Inferior parietal cortex (tissue), 1 donor: ENCODE data around the gene NCAM1.

Source experiments
- DNase-seq: peaks from one replicate; pipeline ENCODE4 v3.0.0-alpha.2; 2016; ENCODE audit errors: extremely low spot score

NCAM1 gene

GRCh38 chr11:113131036-113131775 lies 170.0 kb downstream of the NCAM1 start:
- no peak for DNase-seq

GRCh38 chr11:113133071-113133470 lies 171.9 kb downstream of the NCAM1 start:
- DNase-seq: no peak

DNA sequence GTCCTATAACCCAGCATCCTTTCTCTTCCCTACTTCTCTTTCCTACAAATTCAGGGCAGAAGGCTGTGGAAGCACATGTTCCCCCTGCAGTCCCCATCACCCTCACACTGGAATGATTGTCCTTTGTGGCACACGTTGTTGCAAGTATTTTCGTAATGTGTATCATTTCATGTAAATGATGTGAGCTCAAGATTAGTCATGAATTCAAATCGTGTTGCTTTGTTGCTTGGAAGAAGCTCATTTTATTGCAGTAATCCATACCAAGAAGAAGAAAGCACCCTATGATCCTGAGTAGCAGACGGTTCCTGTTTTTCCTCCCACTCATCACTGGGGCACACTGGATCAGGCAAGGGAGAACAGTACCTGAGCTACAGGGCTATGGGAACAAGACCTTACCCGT lies 173.4 kb downstream of the NCAM1 start:
- DNase-seq: no peak

DNA sequence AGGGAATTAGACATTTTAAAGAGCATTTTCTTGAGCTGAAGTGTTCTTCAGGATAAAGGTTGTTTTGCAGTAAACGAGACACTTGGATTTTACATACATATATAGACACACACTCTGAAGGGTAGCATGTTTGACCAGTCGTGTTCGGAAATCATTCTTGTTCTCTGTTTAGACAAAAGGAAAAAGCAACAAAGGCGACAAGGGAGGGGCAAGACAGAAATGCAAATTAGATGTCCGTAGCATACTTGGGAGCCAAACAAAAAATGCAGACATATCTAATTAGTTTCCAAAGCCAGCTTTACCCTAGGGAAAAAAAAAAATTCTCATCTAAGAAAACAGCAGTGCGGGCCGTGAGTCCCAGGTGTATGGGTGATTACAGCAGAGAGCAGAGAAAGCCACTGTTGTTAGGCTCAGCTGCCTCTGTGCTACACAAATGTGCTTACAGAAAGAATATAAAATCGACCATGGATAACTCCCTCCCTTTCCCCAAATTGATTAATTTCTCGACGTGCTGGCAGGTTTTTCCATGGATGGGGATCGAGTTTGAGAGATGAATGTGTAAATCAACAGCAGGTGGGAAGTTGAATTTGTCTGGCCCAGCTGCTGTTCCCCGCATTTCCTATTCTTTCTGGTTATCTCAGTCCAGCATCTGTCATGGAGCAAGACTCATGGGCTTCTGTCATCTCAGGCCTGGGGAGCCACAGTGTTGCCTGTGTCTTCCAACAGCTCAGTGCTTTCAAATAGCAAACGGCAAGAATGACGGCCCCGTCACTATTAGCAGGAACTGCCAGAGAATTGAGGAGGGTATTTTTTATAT lies 176.7 kb downstream of the NCAM1 start:
- DNase-seq: no peak

GRCh38 chr11:113138731-113139130 lies 177.5 kb downstream of the NCAM1 start:
- DNase-seq: no peak

DNA sequence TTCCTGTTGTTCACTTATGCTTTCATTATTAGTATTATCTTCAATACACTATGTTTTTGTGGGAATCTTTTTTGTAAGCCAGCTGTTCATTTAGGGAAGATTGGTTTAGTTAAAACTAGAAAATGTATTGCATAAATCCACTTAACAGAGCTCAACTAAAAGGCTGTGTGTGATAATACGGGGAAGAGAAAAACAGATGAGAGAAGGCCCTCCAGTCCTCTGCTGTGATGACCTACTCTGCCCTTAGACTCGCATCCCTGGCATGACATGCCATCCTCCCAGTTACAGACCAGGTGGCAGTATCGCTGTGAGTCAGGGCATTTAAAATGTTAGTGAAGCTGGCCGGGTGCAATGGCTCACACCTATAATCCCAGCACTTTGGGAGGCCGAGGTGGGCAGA lies 179.8 kb downstream of the NCAM1 start:
- DNase-seq: no peak

DNA sequence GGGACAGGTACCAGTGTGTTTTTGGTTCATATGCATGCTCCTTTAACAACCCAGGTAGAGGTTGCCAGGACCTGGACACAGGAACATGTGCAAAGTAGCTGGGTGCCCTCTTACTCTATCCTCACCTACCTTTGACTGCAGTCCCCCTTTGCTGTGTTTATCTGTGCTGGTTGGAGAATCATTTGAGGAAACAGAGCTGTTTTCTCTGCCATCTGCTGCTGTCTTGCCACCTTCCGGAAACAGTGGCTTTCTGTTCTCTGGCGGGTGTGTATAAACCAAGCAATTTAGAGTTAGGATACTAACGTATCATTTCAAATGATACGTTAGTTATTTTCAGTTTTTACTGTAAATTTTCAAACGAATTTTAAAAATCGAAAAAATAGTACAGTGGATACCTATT lies 181.3 kb downstream of the NCAM1 start:
- DNase-seq: no peak

DNA sequence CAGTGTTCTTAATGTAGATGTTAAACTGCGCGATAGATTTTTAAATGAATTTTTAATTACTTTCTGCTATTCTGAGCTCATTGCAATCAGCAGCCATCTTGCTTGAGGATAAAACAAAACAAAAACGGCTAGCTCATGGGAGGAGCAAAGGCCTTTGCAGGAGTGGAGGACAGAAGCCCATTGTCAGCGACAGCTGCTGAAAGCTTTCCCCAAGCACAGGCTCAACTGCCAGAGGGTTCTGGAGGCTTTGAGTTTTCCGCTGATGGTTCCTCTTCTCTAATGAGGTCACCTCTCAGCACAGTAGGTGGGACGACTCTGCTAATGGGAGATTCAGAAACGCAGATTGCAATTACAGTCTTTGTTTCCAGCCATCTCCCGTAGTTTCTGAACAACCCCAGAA lies 186.0 kb downstream of the NCAM1 start:
- DNase-seq: peak; percentile 85

DNA sequence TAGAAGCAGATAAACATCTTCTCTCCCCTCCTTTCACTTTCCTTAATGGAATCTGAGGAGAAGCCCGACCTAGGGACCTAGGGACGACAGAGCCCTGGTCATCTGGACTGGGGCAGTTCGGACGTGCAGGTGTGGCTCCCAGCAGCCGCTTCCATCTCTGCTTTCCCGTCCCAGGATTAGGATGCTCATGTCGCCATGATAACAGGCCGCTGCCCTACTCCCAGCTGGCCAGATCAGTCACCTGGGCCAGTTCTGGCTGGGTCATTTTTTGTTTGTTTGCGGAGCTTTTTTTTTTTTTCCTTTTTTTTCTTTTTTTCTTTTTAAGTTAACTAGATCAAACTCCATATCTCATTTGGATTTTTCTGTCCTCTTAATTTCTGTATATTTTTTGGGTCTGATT lies 186.9 kb downstream of the NCAM1 start:
- no peak for DNase-seq

DNA sequence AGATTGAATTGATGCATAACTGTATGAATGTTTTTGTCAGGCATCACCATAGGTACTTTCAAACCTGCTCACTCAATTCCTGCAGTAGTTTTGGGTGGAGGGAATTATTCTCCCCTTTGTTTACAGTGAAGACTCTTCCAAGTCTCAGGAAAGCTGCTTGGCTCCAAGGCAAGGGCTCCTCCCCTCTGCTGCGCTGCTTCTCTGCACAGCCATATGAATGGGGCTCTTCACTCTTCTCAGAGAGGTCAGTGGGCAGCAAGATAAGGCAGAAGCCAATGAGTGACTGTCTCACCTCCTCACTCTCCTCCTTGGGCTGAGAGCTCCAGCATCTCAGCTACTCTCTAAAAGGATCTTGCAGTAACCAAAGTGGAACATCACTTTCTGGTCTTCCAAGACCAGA lies 187.4 kb downstream of the NCAM1 start:
- no peak for DNase-seq

DNA sequence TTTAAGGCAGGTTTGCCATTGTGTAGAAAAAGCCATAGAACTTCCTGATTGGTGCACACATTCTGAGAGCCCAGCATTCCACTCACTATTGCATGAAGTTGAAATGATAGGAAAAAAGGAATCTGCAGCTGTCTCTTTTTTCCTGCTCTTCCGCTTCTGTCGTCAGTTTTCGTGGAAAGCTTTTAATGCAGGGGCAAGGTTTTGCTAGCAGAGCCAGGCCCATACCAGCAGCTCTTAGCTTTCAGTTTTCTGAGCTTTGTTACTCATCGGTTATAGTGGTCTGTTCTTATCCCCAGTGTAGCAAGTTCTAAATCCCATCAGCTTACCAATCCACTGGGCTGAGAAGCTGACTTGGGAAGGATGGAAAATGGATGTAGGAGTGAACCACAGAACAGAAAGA lies 190.3 kb downstream of the NCAM1 start:
- no peak for DNase-seq

DNA sequence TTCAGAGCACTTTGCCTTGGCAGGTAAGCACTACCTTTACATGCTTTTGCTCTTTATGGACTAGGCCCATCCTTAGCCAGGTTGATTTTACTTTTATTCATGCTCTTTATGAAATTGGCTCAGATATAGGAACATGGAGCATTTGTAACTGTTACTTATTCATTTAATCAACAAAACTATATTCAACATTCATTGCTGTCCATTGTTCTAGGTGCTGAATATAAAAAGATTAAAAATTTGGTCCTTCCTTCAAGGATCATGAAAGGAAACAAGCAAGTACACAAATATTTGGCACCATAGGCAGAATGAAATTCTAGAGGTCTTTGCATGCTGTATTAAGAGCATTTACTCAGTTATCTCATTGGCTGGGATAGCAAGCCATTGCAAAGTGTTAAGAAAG lies 191.3 kb downstream of the NCAM1 start:
- DNase-seq: no peak

- no peak for DNase-seq
These were observed 192.6 kb downstream of the NCAM1 start for GRCh38 chr11:113153847-113154246.

DNA sequence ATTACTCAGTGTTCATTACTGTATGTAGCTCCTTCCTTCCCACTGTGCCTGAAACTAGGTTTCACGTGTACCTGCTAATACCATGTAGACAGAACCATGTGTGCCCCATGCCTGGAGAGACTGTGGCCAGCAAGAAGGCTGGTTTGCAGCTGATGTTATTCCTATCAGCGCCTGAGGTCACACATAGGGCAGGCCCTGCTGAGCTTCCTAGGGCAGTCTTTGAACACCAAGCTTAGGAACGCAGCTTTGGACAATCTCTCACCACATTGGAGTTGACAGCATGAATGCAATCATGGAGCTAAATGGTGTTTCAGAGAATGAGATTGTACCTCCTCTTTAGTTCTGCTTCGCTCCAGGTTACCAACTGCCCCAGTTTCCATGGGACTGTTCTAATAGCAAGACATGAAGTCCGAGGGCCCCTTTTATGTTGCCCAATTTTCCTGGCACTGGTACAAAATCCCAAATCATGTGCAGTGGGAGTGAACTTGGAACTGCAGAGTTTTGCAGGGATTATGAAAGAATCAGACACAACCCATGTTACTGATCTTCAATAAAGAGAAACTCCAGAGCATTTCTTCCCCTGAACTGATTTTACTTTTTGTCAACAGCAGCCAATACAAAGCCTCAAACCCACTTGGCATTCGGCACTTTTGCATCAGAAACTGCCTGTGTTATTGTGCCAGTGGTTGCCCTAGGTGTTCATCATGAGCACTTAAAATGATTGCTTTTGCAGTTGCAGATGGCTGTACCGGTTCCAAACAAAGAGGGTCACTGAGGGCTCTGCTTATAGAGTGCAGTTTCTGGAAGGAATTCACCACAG lies 199.0 kb downstream of the NCAM1 start:
- DNase-seq: no peak

GRCh38 chr11:113160808-113161124 lies 199.5 kb downstream of the NCAM1 start:
- no peak for DNase-seq

- no peak for DNase-seq
These were observed 200.7 kb downstream of the NCAM1 start for GRCh38 chr11:113161711-113162591.

- peak; percentile 74 for DNase-seq
These were observed 201.4 kb downstream of the NCAM1 start for GRCh38 chr11:113162592-113162962.

- DNase-seq: no peak
These were observed 202.2 kb downstream of the NCAM1 start for GRCh38 chr11:113163291-113164030.

DNA sequence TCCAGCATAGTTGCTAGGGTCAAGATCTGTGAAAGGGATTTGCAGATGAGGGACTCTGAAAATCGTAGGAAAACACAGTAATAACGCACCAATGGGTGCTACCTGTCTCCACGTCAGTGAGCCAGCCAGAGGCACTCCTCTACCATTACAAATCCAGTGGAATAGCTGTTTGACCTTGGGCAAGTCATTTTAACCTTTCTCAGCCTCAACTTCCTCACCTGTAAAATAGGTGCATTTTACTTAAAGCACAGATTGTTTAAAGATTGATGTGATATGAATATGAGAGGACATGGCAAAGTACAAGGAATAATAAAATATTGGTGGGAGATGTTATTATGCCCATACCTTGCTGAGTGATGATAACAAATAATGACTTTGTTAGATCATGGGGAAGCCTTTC lies 205.1 kb downstream of the NCAM1 start:
- no peak for DNase-seq

DNA sequence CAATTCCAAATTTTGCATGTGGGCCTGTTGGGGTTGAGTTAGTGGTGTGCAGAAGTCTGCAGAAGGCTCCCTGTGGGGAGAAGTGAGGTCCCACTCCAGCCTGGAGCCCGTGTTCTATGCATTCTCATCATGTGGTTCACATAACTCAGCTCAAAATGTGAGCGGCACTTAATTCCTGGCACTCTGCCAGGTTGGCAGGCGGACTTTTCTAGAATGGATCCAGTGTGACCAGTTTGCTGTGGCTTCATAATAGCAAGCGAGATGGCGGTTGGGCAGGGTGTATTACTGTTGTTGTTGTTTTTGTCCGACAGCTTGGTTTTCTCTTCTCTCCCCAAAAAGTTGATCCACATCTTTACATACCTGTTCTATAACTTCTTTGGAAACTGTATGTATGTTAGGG lies 206.4 kb downstream of the NCAM1 start:
- no peak for DNase-seq
